Activated CD4-positive, alpha-beta T cell treated with anti-CD3 and anti-CD28 coated beads for 48 hours (primary cell): ENCODE measurements around the gene DAGLA.
A peak's percentile ranks its signal among the peaks of the same experiment; 100 is the strongest.
"Not testable (repeated sequence)": the region's sequence is repeated elsewhere in the genome, so short reads cannot be mapped to it uniquely, and the experiment has no call there.

Source experiments
- DNase-seq: peaks from one replicate; pipeline ENCODE4 v3.0.0-alpha.2; 2020

Gene DAGLA

GRCh38 chr11:61679893-61680621, at the start of gene DAGLA:
DAGLA (plus strand) TSS chr11:61680391; CDS start chr11:61720156, 39,765 bp downstream.
- peak; percentile 82 for DNase-seq

GRCh38 chr11:61632096-61632495, 48.1 kb upstream of the DAGLA start:
- no peak for DNase-seq

- no peak for DNase-seq
Observed at GRCh38 chr11:61635304-61635703, 44.9 kb upstream of the DAGLA start.

- no peak for DNase-seq
Observed at GRCh38 chr11:61635787-61636186, 44.4 kb upstream of the DAGLA start.

- DNase-seq = no peak
Observed at GRCh38 chr11:61636676-61637075, 43.5 kb upstream of the DAGLA start.

GRCh38 chr11:61637277-61637676, 42.9 kb upstream of the DAGLA start:
- DNase-seq = no peak

GRCh38 chr11:61639816-61640443, 40.3 kb upstream of the DAGLA start:
- no peak for DNase-seq

DNA sequence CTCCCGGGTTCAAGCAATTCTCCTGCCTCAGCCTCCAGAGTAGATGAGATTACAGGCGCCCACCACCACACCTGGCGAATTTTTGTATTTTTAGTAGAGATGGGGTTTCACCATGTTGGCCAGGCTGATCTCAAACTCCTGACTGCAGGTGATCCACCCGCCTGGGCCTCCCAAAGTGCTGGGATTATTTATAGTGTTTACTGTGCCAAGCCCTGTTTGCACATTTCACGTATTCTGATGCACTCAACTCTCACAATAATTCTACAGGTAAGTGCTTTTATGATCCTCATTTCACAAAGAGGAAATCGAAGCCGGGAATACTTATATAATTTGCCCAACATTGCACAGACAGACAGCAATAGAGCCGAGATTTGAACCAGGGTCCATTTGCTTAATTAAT, 38.0 kb upstream of the DAGLA start:
- DNase-seq = no peak

- no peak for DNase-seq
Observed at GRCh38 chr11:61645179-61645868, 34.9 kb upstream of the DAGLA start.

GRCh38 chr11:61647529-61647928, 32.7 kb upstream of the DAGLA start:
- DNase-seq = no peak

- no peak for DNase-seq
Observed at GRCh38 chr11:61650781-61651571, 29.2 kb upstream of the DAGLA start.

DNA sequence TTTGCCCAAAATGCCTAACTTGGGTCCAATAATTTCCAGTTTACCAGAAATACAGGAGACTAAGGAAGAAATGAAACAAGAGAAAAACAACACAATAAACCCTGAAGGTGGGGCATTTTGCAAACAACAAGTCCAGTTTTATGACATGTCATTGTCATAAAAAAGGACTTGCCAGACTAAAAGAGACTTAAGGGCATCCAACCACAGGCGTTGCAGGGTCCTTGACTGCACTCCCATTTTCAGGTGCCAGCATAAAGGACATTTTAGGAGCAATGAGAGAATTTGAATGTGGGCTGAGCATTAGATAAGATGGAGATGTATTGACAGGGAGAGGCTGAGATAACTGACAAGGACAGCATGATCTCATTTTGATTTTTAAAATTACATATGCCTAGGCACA, 28.1 kb upstream of the DAGLA start:
- no peak for DNase-seq

GRCh38 chr11:61654397-61654829, 25.8 kb upstream of the DAGLA start:
- DNase-seq = no peak

- not testable (repeated sequence) for DNase-seq
Observed at GRCh38 chr11:61655266-61656159, 24.7 kb upstream of the DAGLA start.

DNA sequence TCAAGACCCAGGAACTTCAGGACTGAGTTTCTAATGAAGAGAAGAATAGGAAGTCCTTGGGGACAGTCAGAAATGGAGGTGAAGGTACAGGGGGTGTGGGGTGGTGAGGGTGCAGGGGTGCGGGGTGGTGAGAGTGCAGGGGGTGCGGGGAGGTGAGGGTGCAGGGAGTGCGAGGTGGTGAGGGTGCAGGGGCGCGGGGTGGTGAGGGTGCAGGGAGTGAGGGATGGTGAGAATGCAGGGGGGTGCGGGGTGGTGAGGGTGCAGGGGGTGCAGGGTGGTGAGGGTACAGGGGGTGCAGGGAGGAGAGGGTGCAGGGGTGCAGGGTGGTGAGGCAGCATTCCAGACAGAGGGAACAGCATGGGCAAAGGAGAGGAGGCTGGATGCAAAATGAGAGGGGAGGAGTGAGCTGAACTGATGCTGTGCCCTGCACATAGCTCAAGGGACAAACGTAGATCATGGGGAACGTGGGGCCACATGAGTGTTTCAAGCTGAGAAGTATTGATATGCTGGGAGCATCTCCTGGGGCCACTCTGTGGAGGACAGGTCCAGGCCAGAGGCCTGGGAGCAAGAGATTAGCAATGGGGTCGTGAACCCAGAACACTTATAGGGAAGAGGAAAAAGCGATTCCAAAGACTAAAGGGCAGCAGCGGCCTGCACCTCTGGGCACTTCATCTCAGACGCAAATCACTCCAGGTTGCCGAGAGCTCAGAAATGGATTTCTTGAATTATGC, 23.7 kb upstream of the DAGLA start:
- no peak for DNase-seq

- DNase-seq = no peak
Observed at GRCh38 chr11:61657566-61658290, 22.5 kb upstream of the DAGLA start.

DNA sequence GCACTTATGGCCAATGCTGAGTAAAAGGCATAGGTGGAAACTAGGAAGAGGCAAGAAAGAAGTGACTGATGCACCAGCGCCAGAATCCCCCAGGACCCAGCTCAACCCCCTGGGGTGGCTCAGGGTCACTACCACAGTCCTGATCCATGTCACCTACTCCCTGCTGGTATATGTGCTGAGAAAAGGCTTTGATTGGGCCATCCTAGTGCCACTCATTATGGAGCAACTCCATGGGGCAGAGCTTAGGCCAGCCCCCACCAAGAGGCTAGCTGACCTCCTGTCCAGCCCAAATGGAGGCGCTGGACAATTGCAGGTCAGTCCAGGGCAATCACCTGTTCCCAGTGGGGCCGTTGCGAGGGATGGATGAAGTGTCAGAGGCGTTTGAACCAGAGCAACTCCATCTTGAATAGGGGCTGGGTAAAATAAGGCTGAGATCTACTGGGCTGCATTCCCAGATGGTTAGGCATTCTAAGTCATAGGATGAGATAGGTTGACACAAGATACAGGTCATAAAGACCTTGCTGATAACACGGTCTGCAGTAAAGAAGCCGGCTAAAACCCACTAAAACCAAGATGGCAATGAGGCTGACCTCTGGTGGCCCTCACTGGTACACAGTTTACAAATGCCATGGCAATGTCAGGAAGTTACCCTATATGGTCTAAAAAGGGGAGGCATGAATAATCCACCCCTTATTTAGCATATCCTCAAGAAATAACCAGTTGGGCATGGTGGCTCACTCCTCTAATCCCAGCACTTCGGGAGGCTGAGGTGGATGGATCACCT, 20.6 kb upstream of the DAGLA start:
- no peak for DNase-seq

- not testable (repeated sequence) for DNase-seq
Observed at GRCh38 chr11:61660997-61661396, 19.2 kb upstream of the DAGLA start.

- DNase-seq = no peak
Observed at GRCh38 chr11:61666684-61667297, 13.4 kb upstream of the DAGLA start.
